Right kidney (tissue), 1 donor: ENCODE results near the gene KRT222.

Experiments used
- DNase-seq: peaks from one replicate; pipeline ENCODE4 v3.0.0-alpha.2; 2016

KRT222 gene

GRCh38 chr17:40658396-40658795, 6.6 kb downstream of the KRT222 start:
- DNase-seq: no peak

- DNase-seq: no peak
Observed at GRCh38 chr17:40651939-40652338, 13.0 kb downstream of the KRT222 start.

- no peak for DNase-seq
Observed at GRCh38 chr17:40648384-40648968, 16.5 kb downstream of the KRT222 start.

- peak; percentile 98 for DNase-seq
Observed at GRCh38 chr17:40647624-40648383, 17.2 kb downstream of the KRT222 start, which contains the start of gene SMARCE1. TSS of gene SMARCE1 (minus strand) at chr17:40647818. CDS start at chr17:40645802, 2,016 bp downstream.

GRCh38 chr17:40646791-40647623, 18.0 kb downstream of the KRT222 start:
- no peak for DNase-seq

GRCh38 chr17:40645943-40646342, 19.0 kb downstream of the KRT222 start:
- no peak for DNase-seq

- no peak for DNase-seq
Observed at GRCh38 chr17:40645291-40645690, 19.7 kb downstream of the KRT222 start.

GRCh38 chr17:40637931-40638330, 27.0 kb downstream of the KRT222 start:
- DNase-seq: no peak

GRCh38 chr17:40633871-40634270, 31.1 kb downstream of the KRT222 start:
- no peak for DNase-seq

- no peak for DNase-seq
Observed at GRCh38 chr17:40632216-40632615, 32.8 kb downstream of the KRT222 start.

- DNase-seq: no peak
Observed at GRCh38 chr17:40629842-40630241, 35.1 kb downstream of the KRT222 start.

GRCh38 chr17:40625311-40625710, 39.7 kb downstream of the KRT222 start:
- no peak for DNase-seq

GRCh38 chr17:40623419-40624210, 41.4 kb downstream of the KRT222 start:
- DNase-seq: no peak

GRCh38 chr17:40622509-40622928, 42.5 kb downstream of the KRT222 start:
- no peak for DNase-seq

GRCh38 chr17:40621578-40621977, 43.4 kb downstream of the KRT222 start:
- DNase-seq: no peak

- no peak for DNase-seq
Observed at GRCh38 chr17:40621019-40621418, 44.0 kb downstream of the KRT222 start.

- no peak for DNase-seq
Observed at GRCh38 chr17:40618754-40619625, 46.0 kb downstream of the KRT222 start.

- DNase-seq: no peak
Observed at GRCh38 chr17:40617678-40618240, 47.2 kb downstream of the KRT222 start.

GRCh38 chr17:40616592-40616991, 48.4 kb downstream of the KRT222 start:
- no peak for DNase-seq

- no peak for DNase-seq
Observed at GRCh38 chr17:40615841-40616476, 49.0 kb downstream of the KRT222 start.
